ENCODE results near the gene FCMR. TPM values are rescaled to one million over a fixed set of nuclear protein-coding genes. Genes with fewer than 3 reads are reported as not detected.

The FCMR gene
- total and polyA plus RNA-seq, 2 experiments from 2014 or later: 0.84 TPM; not detected in 1

DNA sequence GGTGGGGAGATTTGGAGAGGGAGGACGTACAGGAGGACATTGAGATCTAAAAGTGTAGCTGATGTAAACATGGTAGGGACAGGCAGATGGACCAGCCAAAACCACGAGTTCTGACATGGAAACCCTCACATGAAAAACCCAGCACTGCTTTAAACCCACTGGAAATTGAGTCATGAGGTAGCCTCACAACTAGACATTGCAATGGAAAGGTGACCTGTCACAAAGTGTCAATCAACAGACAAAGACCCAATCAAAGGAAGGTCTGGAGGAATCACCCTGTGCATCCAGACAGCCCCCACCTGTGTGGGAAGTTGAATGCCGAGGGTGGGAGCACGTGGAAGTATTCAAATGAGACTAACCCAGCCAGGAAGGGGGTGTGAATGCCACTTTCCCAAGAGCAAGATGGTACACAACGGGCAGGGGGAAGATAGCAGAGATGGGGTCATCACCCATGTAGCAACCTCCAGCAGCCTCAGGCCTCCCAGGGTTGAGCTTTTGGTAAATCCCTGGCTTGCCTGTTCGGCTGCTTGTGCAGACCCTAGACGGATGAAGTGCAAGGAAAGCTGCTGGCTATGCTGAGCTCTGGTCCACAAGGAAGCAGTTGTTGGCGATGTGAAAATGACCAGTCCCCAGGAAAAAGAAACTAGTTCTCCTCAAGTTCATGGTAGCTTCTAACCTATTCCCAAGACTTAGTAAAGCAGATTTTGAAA, 5.6 kb downstream of the FCMR start (continued):
- no peak for TF ChIP-seq JUNB (IDR thresholded peaks at IDR 0.05; ENCODE audit: unreplicated experiment)
- TF ChIP-seq, protein P1, sequence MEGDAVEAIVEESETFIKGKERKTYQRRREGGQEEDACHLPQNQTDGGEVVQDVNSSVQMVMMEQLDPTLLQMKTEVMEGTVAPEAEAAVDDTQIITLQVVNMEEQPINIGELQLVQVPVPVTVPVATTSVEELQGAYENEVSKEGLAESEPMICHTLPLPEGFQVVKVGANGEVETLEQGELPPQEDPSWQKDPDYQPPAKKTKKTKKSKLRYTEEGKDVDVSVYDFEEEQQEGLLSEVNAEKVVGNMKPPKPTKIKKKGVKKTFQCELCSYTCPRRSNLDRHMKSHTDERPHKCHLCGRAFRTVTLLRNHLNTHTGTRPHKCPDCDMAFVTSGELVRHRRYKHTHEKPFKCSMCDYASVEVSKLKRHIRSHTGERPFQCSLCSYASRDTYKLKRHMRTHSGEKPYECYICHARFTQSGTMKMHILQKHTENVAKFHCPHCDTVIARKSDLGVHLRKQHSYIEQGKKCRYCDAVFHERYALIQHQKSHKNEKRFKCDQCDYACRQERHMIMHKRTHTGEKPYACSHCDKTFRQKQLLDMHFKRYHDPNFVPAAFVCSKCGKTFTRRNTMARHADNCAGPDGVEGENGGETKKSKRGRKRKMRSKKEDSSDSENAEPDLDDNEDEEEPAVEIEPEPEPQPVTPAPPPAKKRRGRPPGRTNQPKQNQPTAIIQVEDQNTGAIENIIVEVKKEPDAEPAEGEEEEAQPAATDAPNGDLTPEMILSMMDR (conservative IDR thresholded peaks at IDR 0.05; ENCODE audit: low read depth in 2 of 2): no peak
- TF ChIP-seq EZH2 (IDR thresholded peaks at IDR 0.05; ENCODE audit: low read depth, unreplicated experiment): no peak
- TF ChIP-seq ZNF331 (CRISPR knock-in tag; IDR thresholded peaks at IDR 0.05; ENCODE audit: low read depth): no peak

DNA sequence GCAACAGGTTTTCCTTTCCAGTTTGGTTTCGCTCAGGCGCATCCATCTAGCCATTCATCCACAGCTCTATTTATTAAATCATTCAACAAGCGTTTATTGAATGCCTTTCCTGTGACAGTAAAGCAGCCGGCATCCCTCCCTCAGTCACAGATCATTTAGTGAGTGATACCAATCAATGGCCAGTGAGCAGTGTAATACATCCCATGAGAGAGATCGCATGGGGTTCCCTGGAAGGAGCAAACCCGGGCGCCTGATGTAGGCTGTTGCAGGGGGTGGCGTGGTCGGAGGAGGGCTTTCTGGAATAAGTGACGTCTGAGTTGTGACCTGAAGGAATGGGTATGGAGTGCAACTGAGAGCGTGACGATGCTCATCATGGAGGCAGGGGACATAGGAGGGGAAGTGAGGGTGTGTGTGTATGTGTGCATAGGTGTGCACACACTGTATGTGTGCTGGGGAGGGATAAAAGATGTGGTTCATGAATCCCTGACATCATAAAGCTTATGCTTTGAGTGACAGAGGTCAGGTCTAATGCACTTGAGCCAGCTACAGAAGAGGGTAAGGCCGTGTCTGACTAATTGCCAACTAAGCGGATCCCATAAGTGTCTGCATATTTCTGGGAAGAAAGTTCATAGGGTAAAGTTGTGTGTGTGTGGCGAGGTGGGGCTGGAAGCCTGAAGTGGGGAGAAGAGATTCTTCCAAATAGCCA, 6.6 kb downstream of the FCMR start:
- Histone ChIP-seq H3K27me3 (ENCODE audit: insufficient read depth) (peaks cover 9% of the 10 kb centered on the region), H3K36me3 (ENCODE audit: insufficient read depth) (no peaks in the 10 kb centered on the region), H2AFZ (no peak overlapping the region), H3K4me3 (no peak overlapping the region), H3K4me1 (ENCODE audit: insufficient read depth) (no peaks in the 10 kb centered on the region; the same call in 1 of the 2 replicates), H3K79me2 (replicated peaks; ENCODE audit: insufficient read depth) (no peaks in the 10 kb centered on the region), H4K20me1 (replicated peaks; ENCODE audit: insufficient read depth) (no peaks in the 10 kb centered on the region), H3K9me2 (ENCODE audit: insufficient read depth) (no peaks in the 10 kb centered on the region), H3K27ac (ENCODE audit: low read depth) (no peak overlapping the region), H3F3A (replicated peaks; ENCODE audit: low read depth) (peaks cover 2% of the 10 kb centered on the region; the same call in 1 of the 2 replicates), H3K4me2 (no peak overlapping the region)
- Mint-ChIP-seq H3K36me3 (ENCODE audit: low read depth) (no peaks in the 10 kb centered on the region), H3K27ac (no peak overlapping the region), H3K27me3 (ENCODE audit: insufficient read depth, low read depth, poor library complexity) (peaks cover 7% of the 10 kb centered on the region), H3K4me1 (no peaks in the 10 kb centered on the region), H3K9me3 (no peaks in the 10 kb centered on the region), H3K4me3 (no peak overlapping the region)
- DNase-seq (ENCODE audit: low spot score) (no peak), ATAC-seq (no peak)
- TF ChIP-seq ZNF114 (CRISPR knock-in tag; IDR thresholded peaks at IDR 0.05) (no peak), ZNF331 (CRISPR knock-in tag; IDR thresholded peaks at IDR 0.05; ENCODE audit: low read depth) (no peak), CREB1 (CRISPR knock-in tag; IDR thresholded peaks at IDR 0.05; ENCODE audit: low read depth) (no peak), POLR2AphosphoS5 (IDR thresholded peaks at IDR 0.05; ENCODE audit: low read depth) (no peak), EZH2phosphoT487 (IDR thresholded peaks at IDR 0.05; ENCODE audit: unreplicated experiment) (no peak), EZH2 (IDR thresholded peaks at IDR 0.05; ENCODE audit: low read depth, unreplicated experiment) (no peak), JUNB (IDR thresholded peaks at IDR 0.05; ENCODE audit: unreplicated experiment) (no peak), STAT1 (IDR thresholded peaks at IDR 0.05; ENCODE audit: unreplicated experiment) (no peak)
- TF ChIP-seq, protein P2, sequence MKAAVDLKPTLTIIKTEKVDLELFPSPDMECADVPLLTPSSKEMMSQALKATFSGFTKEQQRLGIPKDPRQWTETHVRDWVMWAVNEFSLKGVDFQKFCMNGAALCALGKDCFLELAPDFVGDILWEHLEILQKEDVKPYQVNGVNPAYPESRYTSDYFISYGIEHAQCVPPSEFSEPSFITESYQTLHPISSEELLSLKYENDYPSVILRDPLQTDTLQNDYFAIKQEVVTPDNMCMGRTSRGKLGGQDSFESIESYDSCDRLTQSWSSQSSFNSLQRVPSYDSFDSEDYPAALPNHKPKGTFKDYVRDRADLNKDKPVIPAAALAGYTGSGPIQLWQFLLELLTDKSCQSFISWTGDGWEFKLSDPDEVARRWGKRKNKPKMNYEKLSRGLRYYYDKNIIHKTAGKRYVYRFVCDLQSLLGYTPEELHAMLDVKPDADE (IDR thresholded peaks at IDR 0.05): no peak
- TF ChIP-seq, protein P3, sequence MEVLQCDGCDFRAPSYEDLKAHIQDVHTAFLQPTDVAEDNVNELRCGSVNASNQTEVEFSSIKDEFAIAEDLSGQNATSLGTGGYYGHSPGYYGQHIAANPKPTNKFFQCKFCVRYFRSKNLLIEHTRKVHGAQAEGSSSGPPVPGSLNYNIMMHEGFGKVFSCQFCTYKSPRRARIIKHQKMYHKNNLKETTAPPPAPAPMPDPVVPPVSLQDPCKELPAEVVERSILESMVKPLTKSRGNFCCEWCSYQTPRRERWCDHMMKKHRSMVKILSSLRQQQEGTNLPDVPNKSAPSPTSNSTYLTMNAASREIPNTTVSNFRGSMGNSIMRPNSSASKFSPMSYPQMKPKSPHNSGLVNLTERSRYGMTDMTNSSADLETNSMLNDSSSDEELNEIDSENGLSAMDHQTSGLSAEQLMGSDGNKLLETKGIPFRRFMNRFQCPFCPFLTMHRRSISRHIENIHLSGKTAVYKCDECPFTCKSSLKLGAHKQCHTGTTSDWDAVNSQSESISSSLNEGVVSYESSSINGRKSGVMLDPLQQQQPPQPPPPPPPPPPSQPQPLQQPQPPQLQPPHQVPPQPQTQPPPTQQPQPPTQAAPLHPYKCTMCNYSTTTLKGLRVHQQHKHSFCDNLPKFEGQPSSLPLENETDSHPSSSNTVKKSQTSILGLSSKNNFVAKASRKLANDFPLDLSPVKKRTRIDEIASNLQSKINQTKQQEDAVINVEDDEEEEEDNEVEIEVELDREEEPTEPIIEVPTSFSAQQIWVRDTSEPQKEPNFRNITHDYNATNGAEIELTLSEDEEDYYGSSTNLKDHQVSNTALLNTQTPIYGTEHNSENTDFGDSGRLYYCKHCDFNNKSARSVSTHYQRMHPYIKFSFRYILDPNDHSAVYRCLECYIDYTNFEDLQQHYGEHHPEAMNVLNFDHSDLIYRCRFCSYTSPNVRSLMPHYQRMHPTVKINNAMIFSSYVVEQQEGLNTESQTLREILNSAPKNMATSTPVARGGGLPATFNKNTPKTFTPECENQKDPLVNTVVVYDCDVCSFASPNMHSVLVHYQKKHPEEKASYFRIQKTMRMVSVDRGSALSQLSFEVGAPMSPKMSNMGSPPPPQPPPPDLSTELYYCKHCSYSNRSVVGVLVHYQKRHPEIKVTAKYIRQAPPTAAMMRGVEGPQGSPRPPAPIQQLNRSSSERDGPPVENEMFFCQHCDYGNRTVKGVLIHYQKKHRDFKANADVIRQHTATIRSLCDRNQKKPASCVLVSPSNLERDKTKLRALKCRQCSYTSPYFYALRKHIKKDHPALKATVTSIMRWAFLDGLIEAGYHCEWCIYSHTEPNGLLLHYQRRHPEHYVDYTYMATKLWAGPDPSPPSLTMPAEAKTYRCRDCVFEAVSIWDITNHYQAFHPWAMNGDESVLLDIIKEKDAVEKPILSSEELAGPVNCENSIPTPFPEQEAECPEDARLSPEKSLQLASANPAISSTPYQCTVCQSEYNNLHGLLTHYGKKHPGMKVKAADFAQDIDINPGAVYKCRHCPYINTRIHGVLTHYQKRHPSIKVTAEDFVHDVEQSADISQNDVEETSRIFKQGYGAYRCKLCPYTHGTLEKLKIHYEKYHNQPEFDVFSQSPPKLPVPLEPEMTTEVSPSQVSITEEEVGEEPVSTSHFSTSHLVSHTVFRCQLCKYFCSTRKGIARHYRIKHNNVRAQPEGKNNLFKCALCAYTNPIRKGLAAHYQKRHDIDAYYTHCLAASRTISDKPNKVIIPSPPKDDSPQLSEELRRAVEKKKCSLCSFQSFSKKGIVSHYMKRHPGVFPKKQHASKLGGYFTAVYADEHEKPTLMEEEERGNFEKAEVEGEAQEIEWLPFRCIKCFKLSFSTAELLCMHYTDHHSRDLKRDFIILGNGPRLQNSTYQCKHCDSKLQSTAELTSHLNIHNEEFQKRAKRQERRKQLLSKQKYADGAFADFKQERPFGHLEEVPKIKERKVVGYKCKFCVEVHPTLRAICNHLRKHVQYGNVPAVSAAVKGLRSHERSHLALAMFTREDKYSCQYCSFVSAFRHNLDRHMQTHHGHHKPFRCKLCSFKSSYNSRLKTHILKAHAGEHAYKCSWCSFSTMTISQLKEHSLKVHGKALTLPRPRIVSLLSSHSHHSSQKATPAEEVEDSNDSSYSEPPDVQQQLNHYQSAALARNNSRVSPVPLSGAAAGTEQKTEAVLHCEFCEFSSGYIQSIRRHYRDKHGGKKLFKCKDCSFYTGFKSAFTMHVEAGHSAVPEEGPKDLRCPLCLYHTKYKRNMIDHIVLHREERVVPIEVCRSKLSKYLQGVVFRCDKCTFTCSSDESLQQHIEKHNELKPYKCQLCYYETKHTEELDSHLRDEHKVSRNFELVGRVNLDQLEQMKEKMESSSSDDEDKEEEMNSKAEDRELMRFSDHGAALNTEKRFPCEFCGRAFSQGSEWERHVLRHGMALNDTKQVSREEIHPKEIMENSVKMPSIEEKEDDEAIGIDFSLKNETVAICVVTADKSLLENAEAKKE (CRISPR knock-in tag; IDR thresholded peaks at IDR 0.05): no peak
- TF ChIP-seq, protein P1 (conservative IDR thresholded peaks at IDR 0.05; ENCODE audit: low read depth in 2 of 2): no peak
